A549 (cell line): Measurements from ENCODE around the gene NT5C3A.

Source experiments
- CTCF ChIP-seq: fragments of >200 bp; sonication (Bioruptor Twin); formaldehyde crosslinking; IDR thresholded peaks from 3 replicates; pipeline ENCODE4 v1.5.1; 2016
- EP300 ChIP-seq, 2 experiments: fragments of >200 bp; sonication (Bioruptor Twin); formaldehyde crosslinking; IDR thresholded peaks; 2 replicates in 1 of 2; 3 replicates in 1 of 2; pipeline ENCODE4 v1.6.1; 2016 to 2017
- FOSL2 ChIP-seq, 2 experiments: fragments of 450-650 bp in 1 of 2; fragments of >200 bp in 1 of 2; sonication (Bioruptor Twin) in 1 of 2; formaldehyde crosslinking; IDR thresholded peaks; 2 replicates each; pipeline versions ENCODE4 v1.5.0 to v1.6.1; 2016 to 2020; ENCODE audit warnings: mild to moderate bottlenecking in 1 of 2, moderate library complexity in 1 of 2
- HOXA7 ChIP-seq: fragments of 250-450 bp; sonication (Bioruptor Pico); IDR thresholded peaks from 2 replicates; pipeline ENCODE4 v1.5.0; 2020; ENCODE audit warnings: mild to moderate bottlenecking, moderate library complexity
- MYC ChIP-seq: IDR thresholded peaks from 2 replicates; pipeline ENCODE4 v1.6.1; 2012; ENCODE audit warnings: mild to moderate bottlenecking, inconsistent platforms, low read length, improper control_type of control experiment, borderline replicate concordance
- POLR2A ChIP-seq: IDR thresholded peaks from 2 replicates; pipeline ENCODE4 v1.6.1; 2012; ENCODE audit warnings: mild to moderate bottlenecking, low read length
- RFX5 ChIP-seq: fragments of 450-650 bp; IDR thresholded peaks from 2 replicates; pipeline ENCODE4 v1.7.1; 2014; ENCODE audit warnings: antibody characterized with exemption, mild to moderate bottlenecking, moderate library complexity
- USF2 ChIP-seq: fragments of 450-650 bp; IDR thresholded peaks from 2 replicates; pipeline ENCODE4 v1.6.1; 2014; ENCODE audit warnings: antibody characterized with exemption
- ZC3H11A ChIP-seq: fragments of 450-650 bp; IDR thresholded peaks from 2 replicates; pipeline ENCODE4 v1.6.1; 2014; ENCODE audit warnings: antibody characterized with exemption, mild to moderate bottlenecking

- TF ChIP-seq CTCF = no peak
- no peak for TF ChIP-seq RFX5
- TF ChIP-seq POLR2A = no peak
- TF ChIP-seq ZC3H11A = no peak
- TF ChIP-seq HOXA7 (CRISPR knock-in tag) = no peak
- TF ChIP-seq EP300 (IDR thresholded peaks at IDR 0.05) = no peak
- TF ChIP-seq FOSL2 (IDR thresholded peaks at IDR 0.05) = no peak
- TF ChIP-seq FOSL2 (CRISPR knock-in tag; IDR thresholded peaks at IDR 0.05) = no peak
- no peak for TF ChIP-seq USF2
- no peak for TF ChIP-seq MYC
Measured at GRCh38 chr7:33093266-33093665, 30.7 kb upstream of the NT5C3A start.
